Fibroblast of lung (primary cell): ENCODE data around the gene ARRDC1. TPM values are rescaled to one million over a fixed set of nuclear protein-coding genes. Genes with fewer than 3 reads are reported as not detected.

Experiments used
- DNase-seq, 2 donors: peaks; one replicate each; pipeline versions ENCODE4 v3.0.0 to v3.0.0-alpha.2; 2010; ENCODE audit warnings: low read depth in 2 of 2
- H2AFZ ChIP-seq: 2 replicates; pipeline ENCODE4 v1.5.1; 2012; ENCODE audit warnings: low read length, control low read depth, inconsistent platforms
- H3K27ac ChIP-seq: 2 replicates; pipeline ENCODE4 v1.5.1; 2011; ENCODE audit warnings: low read length, control low read depth; ENCODE audit not compliant: insufficient read depth
- H3K27me3 ChIP-seq: 2 replicates; pipeline ENCODE4 v1.5.1; 2011; ENCODE audit warnings: mild to moderate bottlenecking, low read length; ENCODE audit not compliant: control insufficient read depth, insufficient read depth
- H3K36me3 ChIP-seq: 2 replicates; pipeline ENCODE4 v1.5.1; 2011; ENCODE audit warnings: low read length; ENCODE audit not compliant: control insufficient read depth, insufficient read depth
- H3K4me1 ChIP-seq: 2 replicates; pipeline ENCODE4 v1.5.1; 2011; ENCODE audit warnings: low read length; ENCODE audit not compliant: control insufficient read depth, insufficient read depth; ENCODE audit errors: extremely low read depth
- H3K4me2 ChIP-seq: 2 replicates; pipeline ENCODE4 v1.5.1; 2011; ENCODE audit warnings: low read length, control low read depth; ENCODE audit not compliant: insufficient read depth; ENCODE audit errors: extremely low read depth
- H3K4me3 ChIP-seq, 4 experiments: fragments of 200-600 bp in 1 of 4; sonication (generic) in 1 of 4; replicated peaks in 1 of 4; 2 replicates each; pipeline ENCODE4 v1.5.1; 2011 to 2016; ENCODE audit warnings: low read length in 4 of 4, low read depth in 3 of 4, mild to moderate bottlenecking in 3 of 4, control low read depth in 2 of 4, inconsistent platforms in 1 of 4, mixed read lengths in 1 of 4; ENCODE audit not compliant: insufficient read depth in 1 of 4; ENCODE audit errors: control extremely low read depth in 1 of 4
- H3K79me2 ChIP-seq: 2 replicates; pipeline ENCODE4 v1.5.1; 2012; ENCODE audit warnings: mild to moderate bottlenecking, low read length, inconsistent platforms; ENCODE audit not compliant: control insufficient read depth, insufficient read depth
- H3K9ac ChIP-seq: 2 replicates; pipeline ENCODE4 v1.5.1; 2011; ENCODE audit warnings: mild to moderate bottlenecking, low read length, control low read depth; ENCODE audit not compliant: insufficient read depth
- H3K9me3 ChIP-seq: 2 replicates; pipeline ENCODE4 v1.5.1; 2012; ENCODE audit warnings: low read depth, low read length; ENCODE audit not compliant: control insufficient read depth, insufficient read depth
- H4K20me1 ChIP-seq: 2 replicates; pipeline ENCODE4 v1.5.1; 2011; ENCODE audit warnings: low read length; ENCODE audit not compliant: control insufficient read depth, insufficient read depth; ENCODE audit errors: extremely low read depth
- CTCF ChIP-seq, 2 donors: IDR thresholded peaks in 1 of 2; conservative IDR thresholded peaks in 1 of 2; 1 replicate in 1 of 2; 2 replicates in 1 of 2; pipeline ENCODE4 v1.5.1; 2011 to 2012; ENCODE audit warnings: low read length in 2 of 2, control low read depth in 1 of 2, inconsistent platforms in 1 of 2, low read depth in 1 of 2, mild to moderate bottlenecking in 1 of 2
- EZH2 ChIP-seq: IDR thresholded peaks from 2 replicates; pipeline ENCODE4 v1.5.1; 2012; ENCODE audit warnings: low read length, control low read depth, mild to moderate bottlenecking; ENCODE audit errors: missing control alignments
- polyA plus RNA-seq, 2 donors: library from polyadenylated mRNA; depleted of rRNA in 1 of 2; stranded (reverse) in 1 of 2; unstranded in 1 of 2; fragments of >200 nt; gene quantifications; 2 replicates each; pipeline ENCODE4 v1.2.1, GENCODE V29; 2011 to 2012; ENCODE audit warnings: missing spikeins in 1 of 2
- total RNA-seq: library from RNA; depleted of rRNA; stranded (reverse); fragments of >200 nt; gene quantifications from 2 replicates; pipeline ENCODE4 v1.2.1, GENCODE V29; 2014

The ARRDC1 gene
- total and polyA plus RNA-seq, 2 donors (not counting 1 experiment from before 2014, with no cell fraction given) = 8.3 to 17.2 TPM

- Histone ChIP-seq H2AFZ (no peak overlapping the region), H3K4me2 (no peak overlapping the region), H3K36me3 (peaks cover 7% of the 10 kb centered on the region), H3K4me3 (no peak overlapping the region), H3K79me2 (peaks cover 4% of the 10 kb centered on the region), H3K9ac (no peak overlapping the region), H3K27me3 (no peaks in the 10 kb centered on the region), H3K9me3 (no peaks in the 10 kb centered on the region), H4K20me1 (no peaks in the 10 kb centered on the region), H3K4me1 (no peaks in the 10 kb centered on the region), H3K27ac (no peak overlapping the region)
- TF ChIP-seq EZH2 (no peak), CTCF (conservative IDR thresholded peaks at IDR 0.05 in 1 of 2, IDR thresholded peaks at IDR 0.05 in 1 of 2; ENCODE audit: low read depth in 1 of 2, low read length in 2 of 2) (no peak)
- no peak for DNase-seq
Observed at GRCh38 chr9:137569609-137570203, 35.8 kb upstream of the ARRDC1 start.

GRCh38 chr9:137570566-137570965 is 34.9 kb upstream of the ARRDC1 start:
- Histone ChIP-seq H3K36me3 (peaks cover 9% of the 10 kb centered on the region), H3K4me2 (no peak overlapping the region), H3K9ac (no peak overlapping the region), H3K4me3 (no peak overlapping the region), H3K27ac (no peak overlapping the region), H4K20me1 (no peaks in the 10 kb centered on the region), H3K9me3 (no peaks in the 10 kb centered on the region), H3K27me3 (no peaks in the 10 kb centered on the region), H3K79me2 (peaks cover 8% of the 10 kb centered on the region), H2AFZ (no peak overlapping the region), H3K4me1 (no peaks in the 10 kb centered on the region)
- no peak for DNase-seq
- TF ChIP-seq EZH2 (no peak), CTCF (conservative IDR thresholded peaks at IDR 0.05 in 1 of 2, IDR thresholded peaks at IDR 0.05 in 1 of 2; ENCODE audit: low read depth in 1 of 2, low read length in 2 of 2) (no peak)

GRCh38 chr9:137574192-137574591 is 31.3 kb upstream of the ARRDC1 start:
- H3K4me1 ChIP-seq = peaks cover 7% of the 10 kb centered on the region
- no peak overlapping the region for H3K4me2 ChIP-seq
- no peaks in the 10 kb centered on the region for H3K9me3 ChIP-seq
- TF ChIP-seq CTCF (conservative IDR thresholded peaks at IDR 0.05 in 1 of 2, IDR thresholded peaks at IDR 0.05 in 1 of 2; ENCODE audit: low read depth in 1 of 2, low read length in 2 of 2) (no peak), EZH2 (no peak)
- no peaks in the 10 kb centered on the region for H3K27me3 ChIP-seq
- no peak overlapping the region for H3K9ac ChIP-seq
- H4K20me1 ChIP-seq = no peaks in the 10 kb centered on the region
- H2AFZ ChIP-seq = no peak overlapping the region
- peaks cover 12% of the 10 kb centered on the region for H3K36me3 ChIP-seq
- H3K27ac ChIP-seq = no peak overlapping the region
- H3K4me3 ChIP-seq = no peak overlapping the region
- no peak for DNase-seq
- H3K79me2 ChIP-seq = peaks cover 32% of the 10 kb centered on the region
